ENCODE results near the gene SVIL. TPM values are rescaled to one million over a fixed set of nuclear protein-coding genes. Genes with fewer than 3 reads are reported as not detected.
"Not testable (repeated sequence)": the region's sequence is repeated elsewhere in the genome, so short reads cannot be mapped to it uniquely, and the experiment has no call there.

The SVIL gene
- total RNA-seq, 2 donors from 2014 or later: 349 to 483 TPM

- peak overlapping the region in 1 of 2 donors; percentile 1 for H3K27ac ChIP-seq
- H3K27me3 ChIP-seq (replicated peaks; ENCODE audit: insufficient read depth): no peaks in the 10 kb centered on the region
- H3K36me3 ChIP-seq: peaks cover 67% of the 10 kb centered on the region
- ATAC-seq (ENCODE audit: insufficient number of reproducible peaks, low FRiP score, low read depth) (no peak), DNase-seq (ENCODE audit: low spot score) (no peak)
- no peak overlapping the region for H3K4me3 ChIP-seq
- peaks cover 0 to 9% of the 10 kb centered on the region in 2 donors for H3K4me1 ChIP-seq (ENCODE audit: control insufficient read depth in 1 of 2, low read depth in 2 of 2)
- no peaks in the 10 kb centered on the region for H3K9me3 ChIP-seq
- no peak for TF ChIP-seq CTCF (IDR thresholded peaks at IDR 0.05)
Observed at GRCh38 chr10:29461042-29461441, 173.7 kb downstream of the SVIL start.

- H3K4me1 ChIP-seq (ENCODE audit: control insufficient read depth in 1 of 2, low read depth in 2 of 2); H3K27me3 ChIP-seq (replicated peaks; ENCODE audit: insufficient read depth); H3K27ac ChIP-seq; H3K4me3 ChIP-seq; ATAC-seq (ENCODE audit: insufficient number of reproducible peaks, low FRiP score, low read depth); H3K9me3 ChIP-seq; DNase-seq (ENCODE audit: low spot score): not testable (repeated sequence)
- H3K36me3 ChIP-seq: peaks cover 44% of the 10 kb centered on the region
Observed at GRCh38 chr10:29458190-29458589, 176.6 kb downstream of the SVIL start.

- Histone ChIP-seq H3K4me1 (ENCODE audit: control insufficient read depth in 1 of 2, low read depth in 2 of 2) (no peaks in the 10 kb centered on the region), H3K36me3 (peaks cover 28% of the 10 kb centered on the region), H3K4me3 (no peak overlapping the region), H3K27ac (no peak overlapping the region), H3K9me3 (no peaks in the 10 kb centered on the region), H3K27me3 (replicated peaks; ENCODE audit: insufficient read depth) (no peaks in the 10 kb centered on the region)
- no peak for ATAC-seq (ENCODE audit: insufficient number of reproducible peaks, low FRiP score, low read depth)
- DNase-seq (ENCODE audit: low spot score): no peak
- no peak for TF ChIP-seq CTCF (IDR thresholded peaks at IDR 0.05)
Observed at GRCh38 chr10:29455095-29455494, 179.7 kb downstream of the SVIL start.

GRCh38 chr10:29454250-29454649, 180.5 kb downstream of the SVIL start:
- ATAC-seq (ENCODE audit: insufficient number of reproducible peaks, low FRiP score, low read depth) (no peak), DNase-seq (ENCODE audit: low spot score) (no peak)
- H3K9me3 ChIP-seq: no peaks in the 10 kb centered on the region
- H3K36me3 ChIP-seq: peaks cover 21% of the 10 kb centered on the region
- H3K27ac ChIP-seq: no peak overlapping the region
- H3K4me3 ChIP-seq: no peak overlapping the region
- H3K4me1 ChIP-seq (ENCODE audit: control insufficient read depth in 1 of 2, low read depth in 2 of 2): peaks cover 0 to 3% of the 10 kb centered on the region in 2 donors
- TF ChIP-seq CTCF (IDR thresholded peaks at IDR 0.05): no peak
- no peaks in the 10 kb centered on the region for H3K27me3 ChIP-seq (replicated peaks; ENCODE audit: insufficient read depth)

GRCh38 chr10:29452546-29452945, 182.2 kb downstream of the SVIL start:
- no peak for DNase-seq (ENCODE audit: low spot score)
- H3K27me3 ChIP-seq (replicated peaks; ENCODE audit: insufficient read depth): no peaks in the 10 kb centered on the region
- H3K4me3 ChIP-seq: no peak overlapping the region
- no peak for TF ChIP-seq CTCF (IDR thresholded peaks at IDR 0.05)
- H3K36me3 ChIP-seq: peaks cover 13% of the 10 kb centered on the region
- no peak overlapping the region for H3K27ac ChIP-seq
- no peaks in the 10 kb centered on the region for H3K9me3 ChIP-seq
- no peak for ATAC-seq (ENCODE audit: insufficient number of reproducible peaks, low FRiP score, low read depth)
- peaks cover 0 to 16% of the 10 kb centered on the region in 2 donors for H3K4me1 ChIP-seq (ENCODE audit: control insufficient read depth in 1 of 2, low read depth in 2 of 2)

- no peak for DNase-seq (ENCODE audit: low spot score)
- peaks cover 11% of the 10 kb centered on the region for H3K36me3 ChIP-seq
- no peaks in the 10 kb centered on the region for H3K27me3 ChIP-seq (replicated peaks; ENCODE audit: insufficient read depth)
- H3K4me1 ChIP-seq (ENCODE audit: control insufficient read depth in 1 of 2, low read depth in 2 of 2): peaks cover 0 to 16% of the 10 kb centered on the region in 2 donors
- H3K4me3 ChIP-seq: no peak overlapping the region
- no peaks in the 10 kb centered on the region for H3K9me3 ChIP-seq
- TF ChIP-seq CTCF (IDR thresholded peaks at IDR 0.05): no peak
- ATAC-seq (ENCODE audit: insufficient number of reproducible peaks, low FRiP score, low read depth): no peak
- H3K27ac ChIP-seq: no peak overlapping the region
Observed at GRCh38 chr10:29451946-29452345, 182.8 kb downstream of the SVIL start.

All from thoracic aorta (tissue), 2 donors.